Common myeloid progenitor, CD34-positive (primary cell): Measurements from ENCODE around the gene PEBP1.

ENCODE experiments used
- CTCF ChIA-PET: fragments of 350-600 bp; sonication (Branson Sonifier 250); formaldehyde crosslinking; loops from one replicate; lab custom pipeline; 2021; ENCODE audit warnings: antibody characterized with exemption; lab: Charles Lee
- POLR2A ChIA-PET: fragments of 350-600 bp; sonication (Branson Sonifier 250); formaldehyde crosslinking; loops from one replicate; lab custom pipeline; 2021; ENCODE audit warnings: antibody characterized with exemption; lab: Charles Lee
- DNase-seq, 3 donors: peaks; one replicate each; pipeline versions ENCODE4 v3.0.0 to v3.0.0-alpha.2; 2013
- H3K27ac ChIP-seq, 2 experiments: 1 replicate in 1 of 2; 2 replicates in 1 of 2; pipeline ENCODE4 v1.7.0; 2013; ENCODE audit warnings: inconsistent platforms in 2 of 2, low read length in 2 of 2, mild to moderate bottlenecking in 2 of 2, low read depth in 1 of 2, moderate library complexity in 1 of 2; ENCODE audit not compliant: severe bottlenecking in 2 of 2, insufficient read depth in 1 of 2, poor library complexity in 1 of 2
- H3K27me3 ChIP-seq, 5 experiments: replicated peaks in 2 of 5; 1 replicate in 3 of 5; 2 replicates in 2 of 5; pipeline versions ENCODE4 v1.6.1 to v1.7.0; 2013; ENCODE audit warnings: low read length in 4 of 5, mild to moderate bottlenecking in 2 of 5, moderate library complexity in 2 of 5, inconsistent platforms in 1 of 5; ENCODE audit not compliant: insufficient read depth in 5 of 5, control insufficient read depth in 4 of 5
- H3K36me3 ChIP-seq, 4 experiments: 1 replicate in 2 of 4; 2 replicates in 2 of 4; pipeline versions ENCODE4 v1.6.1 to v1.7.0; 2013; ENCODE audit warnings: low read length in 3 of 4, control low read depth in 1 of 4, mild to moderate bottlenecking in 1 of 4; ENCODE audit not compliant: control insufficient read depth in 4 of 4, insufficient read depth in 4 of 4
- H3K4me1 ChIP-seq, 4 experiments: 1 replicate in 3 of 4; 2 replicates in 1 of 4; pipeline versions ENCODE4 v1.6.1 to v1.7.1; 2013; ENCODE audit warnings: low read length in 3 of 4, mild to moderate bottlenecking in 3 of 4, control low read depth in 1 of 4, inconsistent platforms in 1 of 4, moderate library complexity in 1 of 4; ENCODE audit not compliant: control insufficient read depth in 4 of 4, insufficient read depth in 4 of 4; ENCODE audit errors: control extremely low read depth in 1 of 4
- H3K4me3 ChIP-seq, 7 experiments: 1 replicate in 4 of 7; 2 replicates in 3 of 7; pipeline versions ENCODE4 v1.5.1 to v1.7.0; 2013; ENCODE audit warnings: mild to moderate bottlenecking in 7 of 7, low read length in 6 of 7, moderate library complexity in 6 of 7, inconsistent platforms in 2 of 7, low read depth in 2 of 7, control low read depth in 1 of 7; ENCODE audit not compliant: insufficient read depth in 4 of 7, control insufficient read depth in 1 of 7; ENCODE audit errors: extremely low read depth in 1 of 7
- H3K9me3 ChIP-seq, 5 experiments: 1 replicate in 4 of 5; 2 replicates in 1 of 5; pipeline versions ENCODE4 v1.6.1 to v1.7.1; 2013; ENCODE audit warnings: low read length in 4 of 5, mild to moderate bottlenecking in 2 of 5, inconsistent platforms in 1 of 5, low read depth in 1 of 5, moderate library complexity in 1 of 5; ENCODE audit not compliant: control insufficient read depth in 4 of 5, insufficient read depth in 2 of 5; ENCODE audit errors: control extremely low read depth in 1 of 5
- WGBS: methylation state at CpG from one replicate; pipeline ENCODE4 v1.1.5; 2013; ENCODE audit not compliant: insufficient coverage; 5-methylcytosine and 5-hydroxymethylcytosine counted together

PEBP1 gene

GRCh38 chr12:118166946-118167345 is 31.0 kb downstream of the PEBP1 start:
- H3K9me3 ChIP-seq, result no peaks in the 10 kb centered on the region
- DNase-seq, result no peak
- WGBS, result 100% methylated on average over 2 of the region's 2 CpGs
- ChIA-PET POLR2A (no interaction called here), CTCF (interaction anchor here (0.6 to 3.2 kb wide), 7 partner anchors 10 to 236 kb away, joined by 3 to 12 read pairs (median 3); no protein-coding TSS in a partner anchor)
- peaks cover 26 to 66% (median 49%) of the 10 kb centered on the region in 4 experiments for H3K36me3 ChIP-seq
- H3K27ac ChIP-seq, result no peak overlapping the region
- H3K27me3 ChIP-seq, result no peaks in the 10 kb centered on the region
- H3K4me3 ChIP-seq, result no peak overlapping the region
- no peaks in the 10 kb centered on the region for H3K4me1 ChIP-seq

DNA sequence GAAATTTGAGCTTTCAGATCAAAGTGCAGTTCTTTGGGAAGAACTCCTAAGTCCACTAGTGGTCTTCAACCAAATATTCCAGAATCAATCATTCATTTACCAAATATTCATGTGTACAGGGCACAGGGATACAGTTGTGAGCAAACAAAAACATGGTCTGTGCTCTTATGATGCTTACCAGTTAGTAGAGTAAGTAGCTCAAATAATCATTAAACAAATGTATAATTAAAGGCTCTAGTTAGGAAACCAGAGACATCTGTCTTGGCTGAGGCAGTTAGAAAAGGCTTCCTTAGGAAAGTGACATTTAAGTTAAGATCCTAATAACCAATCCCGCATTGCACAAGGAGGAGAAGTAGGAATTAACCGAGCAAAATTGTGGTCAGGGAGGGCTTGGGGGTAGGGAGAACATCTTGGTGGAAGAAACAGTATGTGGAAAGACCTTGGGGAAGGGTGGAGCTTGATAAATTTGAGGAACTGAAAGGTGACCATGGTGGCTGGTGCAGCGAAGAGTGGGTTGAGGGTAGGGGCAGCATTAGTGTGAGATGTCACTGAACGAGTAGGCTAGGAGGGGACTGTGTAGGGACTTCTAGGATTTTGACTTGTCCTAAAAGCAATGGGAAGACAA is 40.0 kb downstream of the PEBP1 start:
- CTCF ChIA-PET, result interaction anchor here (0.7 to 1.9 kb wide), 4 partner anchors 9 to 24 kb away, joined by 3 to 9 read pairs (median 5); no protein-coding TSS in a partner anchor

DNA sequence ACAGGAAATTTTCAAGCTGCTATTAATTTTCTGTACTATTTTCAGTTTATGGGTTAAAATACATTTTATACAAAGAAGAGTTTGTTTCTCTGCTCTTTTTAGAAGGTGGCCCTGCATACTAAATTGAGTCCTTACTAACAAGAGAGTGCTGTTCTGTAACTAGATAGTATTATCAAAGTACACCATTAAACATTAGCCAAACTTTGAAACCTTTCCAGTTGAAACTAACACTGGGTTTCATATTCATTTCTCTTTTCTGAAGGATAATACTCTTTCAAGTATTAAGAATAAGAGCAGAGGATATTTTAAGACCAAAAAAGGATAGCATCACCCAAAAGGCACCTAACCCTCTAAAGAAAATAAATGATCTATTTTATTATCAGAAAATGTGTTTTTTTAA is 47.2 kb downstream of the PEBP1 start:
- H3K36me3 ChIP-seq, result peaks cover 21 to 51% (median 41%) of the 10 kb centered on the region in 4 experiments
- CTCF ChIA-PET, result interaction anchor here (0.8 to 3.5 kb wide), 8 partner anchors 10 to 194 kb away, joined by 3 to 25 read pairs (median 8); partner anchors contain the start of gene SUDS3

More for the DNA sequence above, 40.0 kb downstream of the PEBP1 start:
- no peak overlapping the region for H3K4me3 ChIP-seq
- no peak overlapping the region for H3K27ac ChIP-seq
- WGBS, result 95% methylated on average over 4 of the region's 4 CpGs
- POLR2A ChIA-PET, result no interaction called here
- H3K36me3 ChIP-seq, result peaks cover 25 to 88% (median 62%) of the 10 kb centered on the region in 4 experiments
- no peaks in the 10 kb centered on the region for H3K9me3 ChIP-seq
- H3K27me3 ChIP-seq, result no peaks in the 10 kb centered on the region
- DNase-seq, result no peak
- H3K4me1 ChIP-seq, result no peaks in the 10 kb centered on the region

DNA sequence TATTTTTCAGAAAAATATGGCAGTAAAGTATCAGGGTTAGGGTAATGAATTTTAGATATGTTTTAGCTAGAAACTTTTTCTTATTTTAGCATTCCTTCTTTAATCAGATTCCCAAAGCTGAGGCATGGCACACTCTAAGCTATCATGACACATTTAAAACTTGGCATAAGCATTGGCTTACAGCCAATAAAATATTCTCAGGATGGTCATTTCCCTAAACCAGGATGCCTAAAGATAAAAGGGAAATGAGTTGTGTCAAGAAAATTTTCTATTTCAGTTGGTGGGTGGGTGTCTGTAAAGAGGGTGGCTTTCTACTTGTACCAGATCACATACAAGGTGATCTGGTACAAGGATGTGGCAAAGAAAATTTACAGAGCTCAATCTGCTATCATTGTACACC is 47.8 kb downstream of the PEBP1 start:
- no peak overlapping the region for H3K4me3 ChIP-seq
- H3K36me3 ChIP-seq, result peaks cover 22 to 52% (median 38%) of the 10 kb centered on the region in 4 experiments
- CTCF ChIA-PET, result interaction anchor here (1.6 to 3.5 kb wide), 8 partner anchors 8 to 193 kb away, joined by 3 to 25 read pairs (median 9); partner anchors contain the start of gene SUDS3

More for the DNA sequence above, 47.2 kb downstream of the PEBP1 start:
- POLR2A ChIA-PET, result no interaction called here
- no peak for DNase-seq
- H3K4me1 ChIP-seq, result peaks cover 0 to 1% (median 0%) of the 10 kb centered on the region in 4 experiments
- H3K9me3 ChIP-seq, result no peaks in the 10 kb centered on the region
- H3K27ac ChIP-seq, result peak overlapping the region in 1 of 2 experiments; percentile 29
- H3K4me3 ChIP-seq, result no peak overlapping the region
- H3K27me3 ChIP-seq, result no peaks in the 10 kb centered on the region

DNA sequence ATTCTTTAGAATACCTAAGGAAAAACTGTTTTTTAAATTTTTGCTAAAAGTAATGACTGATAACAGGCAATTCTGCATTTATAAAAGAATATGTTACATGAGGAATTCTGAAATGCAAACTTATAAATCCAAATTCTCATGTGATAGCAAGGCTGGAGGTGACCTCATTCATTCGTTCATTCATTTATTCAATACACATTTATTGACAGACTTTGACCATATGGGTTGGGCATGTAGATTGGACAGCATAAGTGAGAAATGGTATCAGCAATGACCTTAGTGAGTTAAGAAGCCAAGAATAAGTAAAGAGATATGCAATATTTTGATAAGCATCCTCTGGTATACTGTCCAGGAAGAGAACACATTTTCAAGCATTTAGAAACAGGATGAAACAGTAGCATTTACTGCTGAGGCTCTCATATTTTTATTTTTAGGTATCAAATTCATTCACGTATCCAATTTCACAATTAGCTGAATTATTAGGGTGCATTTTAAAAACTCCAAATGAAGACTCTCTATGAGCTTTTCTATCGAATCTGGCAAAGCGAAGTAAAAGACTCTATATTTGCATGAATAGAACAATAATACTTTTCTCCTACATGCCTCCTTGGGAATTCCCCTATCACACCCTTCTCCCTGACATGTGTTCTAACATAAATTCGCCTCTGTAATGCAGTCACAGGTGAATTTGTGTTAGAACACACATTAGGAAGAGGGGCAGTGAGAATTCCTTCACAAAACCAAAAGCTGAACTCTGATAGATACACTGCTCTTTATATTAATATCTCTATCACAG is 49.9 kb downstream of the PEBP1 start:
- H3K4me3 ChIP-seq, result no peak overlapping the region
- no peaks in the 10 kb centered on the region for H3K9me3 ChIP-seq
- ChIA-PET CTCF (interaction anchor here (1.3 to 2.5 kb wide), 3 partner anchors 10 to 14 kb away, joined by 6 to 9 read pairs (median 7); no protein-coding TSS in a partner anchor), POLR2A (no interaction called here)
- H3K36me3 ChIP-seq, result peaks cover 20 to 55% (median 41%) of the 10 kb centered on the region in 4 experiments
- DNase-seq, result no peak
- no peaks in the 10 kb centered on the region for H3K27me3 ChIP-seq
- H3K4me1 ChIP-seq, result peaks cover 0 to 1% (median 0%) of the 10 kb centered on the region in 4 experiments
- H3K27ac ChIP-seq, result no peak overlapping the region
- WGBS, result 100% methylated on average over 2 of the region's 5 CpGs

More for the DNA sequence above, 47.8 kb downstream of the PEBP1 start:
- POLR2A ChIA-PET, result no interaction called here
- no peaks in the 10 kb centered on the region for H3K27me3 ChIP-seq
- peak overlapping the region in 1 of 2 experiments; percentile 18 for H3K27ac ChIP-seq
- no peaks in the 10 kb centered on the region for H3K9me3 ChIP-seq
- peaks cover 0 to 1% (median 0%) of the 10 kb centered on the region in 4 experiments for H3K4me1 ChIP-seq
- no peak for DNase-seq

GRCh38 chr12:118187751-118188435 is 52.0 kb downstream of the PEBP1 start:
- DNase-seq, result no peak
- H3K27ac ChIP-seq, result no peak overlapping the region
- ChIA-PET POLR2A (no interaction called here), CTCF (interaction anchor here (1.4 to 2.3 kb wide), 2 partner anchors 12 to 188 kb away, joined by 5 to 7 read pairs; partner anchors contain the start of gene SUDS3)
- WGBS, result 90% methylated on average over 4 of the region's 6 CpGs
- H3K4me3 ChIP-seq, result no peak overlapping the region
- no peaks in the 10 kb centered on the region for H3K4me1 ChIP-seq
- peaks cover 19 to 52% (median 35%) of the 10 kb centered on the region in 4 experiments for H3K36me3 ChIP-seq
- no peaks in the 10 kb centered on the region for H3K27me3 ChIP-seq
- no peaks in the 10 kb centered on the region for H3K9me3 ChIP-seq
